ENCODE results near the gene NHERF2.
"Not testable (repeated sequence)": the region's sequence is repeated elsewhere in the genome, so short reads cannot be mapped to it uniquely, and the experiment has no call there.

Gene NHERF2

GRCh38 chr16:2028146-2028545 lies 1.4 kb downstream of the NHERF2 start:
- DNase-seq (ENCODE audit: low read depth in 2 of 2), result no peak

GRCh38 chr16:2028620-2029220 lies 2.0 kb downstream of the NHERF2 start:
- DNase-seq (ENCODE audit: low read depth in 2 of 2), result no peak

DNA sequence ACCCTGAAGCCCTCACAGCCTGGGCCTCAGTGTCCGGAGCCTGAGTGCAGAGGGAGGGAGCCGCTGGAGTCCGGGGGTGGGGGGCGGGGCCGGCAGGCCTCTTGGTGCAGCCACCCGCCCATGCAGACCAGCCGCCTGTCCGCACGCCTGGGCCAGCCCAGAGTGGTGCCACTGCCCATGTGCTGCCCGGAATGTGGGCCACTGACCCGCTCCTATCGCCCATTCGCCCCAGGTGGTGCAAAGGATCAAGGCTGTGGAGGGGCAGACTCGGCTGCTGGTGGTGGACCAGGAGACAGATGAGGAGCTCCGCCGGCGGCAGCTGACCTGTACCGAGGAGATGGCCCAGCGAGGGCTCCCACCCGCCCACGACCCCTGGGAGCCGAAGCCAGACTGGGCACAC lies 2.6 kb downstream of the NHERF2 start:
- no peak for DNase-seq (ENCODE audit: low read depth in 2 of 2)

DNA sequence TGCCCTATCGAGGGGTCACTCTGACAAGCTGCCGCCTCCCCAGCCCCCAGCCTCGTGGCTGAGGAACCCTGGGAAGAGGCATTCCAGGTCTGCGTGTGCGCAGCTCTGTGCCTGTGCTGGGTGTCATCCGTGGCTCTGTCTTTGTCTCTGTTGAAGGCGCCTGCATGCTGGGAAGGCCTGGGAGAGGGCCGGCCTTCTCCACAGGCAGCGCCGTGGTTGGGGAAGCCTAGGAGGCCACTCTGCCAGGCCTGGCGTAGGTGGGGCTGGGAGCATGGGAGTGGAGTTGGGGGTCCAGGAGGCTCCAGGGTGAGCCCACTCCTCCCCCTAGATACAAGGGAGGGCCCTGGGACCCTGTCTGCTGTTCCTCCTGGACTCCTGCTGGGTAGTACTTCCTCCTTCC lies 3.3 kb downstream of the NHERF2 start:
- DNase-seq (ENCODE audit: low read depth in 2 of 2), result no peak

GRCh38 chr16:2031081-2031577 lies 4.4 kb downstream of the NHERF2 start:
- no peak for DNase-seq (ENCODE audit: low read depth in 2 of 2)

- DNase-seq (ENCODE audit: low read depth in 2 of 2), result no peak
These were observed 5.8 kb downstream of the NHERF2 start for GRCh38 chr16:2032285-2033056.

DNA sequence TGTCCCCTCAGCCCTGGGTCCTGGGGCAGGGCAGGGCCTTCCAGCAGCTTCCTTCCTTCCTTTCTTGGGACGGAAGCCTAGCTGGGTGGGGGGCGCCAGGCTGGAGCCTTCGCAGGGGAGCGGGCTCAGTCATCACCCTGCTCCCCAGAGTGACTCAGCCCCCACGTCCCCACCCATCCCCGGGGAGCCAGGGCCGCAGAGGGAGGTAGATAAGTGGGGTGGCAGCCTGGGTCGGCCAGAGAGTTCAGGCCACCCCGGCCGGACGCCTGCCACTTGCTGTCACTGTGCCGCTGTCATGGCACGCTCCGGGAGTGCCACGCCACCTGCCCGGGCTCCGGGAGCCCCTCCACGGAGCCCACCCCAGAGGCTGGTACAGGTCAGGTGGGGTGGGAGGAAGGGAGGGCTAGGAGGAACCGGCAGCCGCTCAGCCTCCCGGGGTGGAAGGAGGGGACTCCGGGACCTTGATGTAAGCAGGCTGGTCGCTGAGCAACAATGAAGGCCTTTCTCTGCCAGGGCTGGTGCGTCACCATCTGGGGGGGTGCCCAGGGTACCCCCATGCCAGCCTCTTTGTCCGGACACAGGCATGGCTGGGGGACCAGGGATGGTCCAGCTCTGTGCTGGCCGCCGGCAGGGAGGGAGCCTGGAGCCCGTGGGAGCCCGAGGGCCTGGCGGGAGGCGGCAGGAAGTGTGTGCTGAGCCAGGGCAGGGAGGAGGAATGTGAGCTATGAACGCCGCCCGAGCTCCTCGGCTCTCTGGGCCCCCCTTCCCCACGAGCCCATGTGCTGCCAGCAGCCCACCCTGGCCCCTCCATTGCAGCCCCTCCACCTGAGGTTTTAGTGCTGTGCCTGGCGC lies 6.6 kb downstream of the NHERF2 start:
- DNase-seq (ENCODE audit: low read depth in 2 of 2), result no peak

DNA sequence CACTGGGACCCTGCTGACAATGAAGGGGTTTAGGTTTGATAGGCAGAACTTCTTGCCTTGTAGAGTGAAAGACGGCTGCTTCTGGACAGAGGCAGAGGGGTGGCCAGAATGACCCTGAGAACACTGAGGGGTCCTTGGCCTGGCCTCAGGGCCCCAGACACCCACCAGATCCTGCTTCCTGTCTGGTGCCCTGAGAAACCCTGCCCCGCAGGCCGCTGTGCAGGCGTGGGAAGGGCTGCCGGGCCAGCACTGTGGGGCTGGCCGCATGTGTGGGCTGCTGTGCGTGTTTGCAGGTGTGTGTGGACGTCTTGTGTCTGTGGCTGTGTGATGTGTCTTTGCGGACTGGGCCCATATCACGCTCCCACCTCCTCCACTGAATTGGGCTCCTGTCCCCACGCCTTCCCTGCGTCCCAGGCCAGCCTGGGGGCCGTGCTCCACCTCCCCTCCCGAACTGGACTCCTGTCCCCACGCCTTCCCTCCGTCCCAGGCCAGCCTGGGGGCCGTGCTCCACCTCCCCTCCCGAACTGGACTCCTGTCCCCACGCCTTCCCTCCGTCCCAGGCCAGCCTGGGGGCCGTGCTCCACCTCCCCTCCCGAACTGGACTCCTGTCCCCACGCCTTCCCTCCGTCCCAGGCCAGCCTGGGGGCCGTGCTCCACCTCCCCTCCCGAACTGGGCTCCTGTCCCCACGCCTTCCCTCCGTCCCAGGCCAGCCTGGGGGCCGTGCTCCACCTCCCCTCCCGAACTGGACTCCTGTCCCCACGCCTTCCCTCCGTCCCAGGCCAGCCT lies 7.4 kb downstream of the NHERF2 start:
- not testable (repeated sequence) for DNase-seq (ENCODE audit: low read depth in 2 of 2)

- no peak for DNase-seq (ENCODE audit: low read depth in 2 of 2)
These were observed 8.2 kb downstream of the NHERF2 start for GRCh38 chr16:2034696-2035430.

GRCh38 chr16:2035431-2036199 lies 8.9 kb downstream of the NHERF2 start:
- DNase-seq (ENCODE audit: low read depth in 2 of 2), result no peak

DNA sequence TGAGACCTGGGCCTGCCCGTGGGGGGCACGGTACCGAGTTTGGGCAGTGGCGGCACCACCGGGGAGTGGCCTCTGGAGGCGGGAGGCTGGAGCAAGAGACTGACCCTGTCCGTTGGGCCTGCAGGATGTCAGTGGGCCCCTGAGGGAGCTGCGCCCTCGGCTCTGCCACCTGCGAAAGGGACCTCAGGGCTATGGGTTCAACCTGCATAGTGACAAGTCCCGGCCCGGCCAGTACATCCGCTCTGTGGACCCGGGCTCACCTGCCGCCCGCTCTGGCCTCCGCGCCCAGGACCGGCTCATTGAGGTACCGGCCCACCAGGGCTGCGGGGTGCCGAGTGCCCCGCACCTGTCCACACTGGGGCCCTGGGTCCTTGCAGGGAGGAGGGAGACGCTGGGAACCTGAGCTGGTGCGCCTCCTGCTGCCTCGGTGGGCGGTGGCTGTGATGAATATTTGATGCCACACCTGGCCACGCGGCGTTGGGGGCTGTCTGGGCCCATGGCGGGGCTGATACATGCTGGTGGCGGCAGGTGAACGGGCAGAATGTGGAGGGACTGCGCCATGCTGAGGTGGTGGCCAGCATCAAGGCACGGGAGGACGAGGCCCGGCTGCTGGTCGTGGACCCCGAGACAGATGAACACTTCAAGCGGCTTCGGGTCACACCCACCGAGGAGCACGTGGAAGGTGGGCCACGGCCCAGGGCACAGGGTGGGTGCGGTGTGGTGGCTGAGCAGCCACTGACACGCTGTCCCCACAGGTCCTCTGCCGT lies 9.7 kb downstream of the NHERF2 start:
- no peak for DNase-seq (ENCODE audit: low read depth in 2 of 2)

- DNase-seq (ENCODE audit: low read depth in 2 of 2), result no peak
These were observed 10.4 kb downstream of the NHERF2 start for GRCh38 chr16:2037115-2037514.

DNA sequence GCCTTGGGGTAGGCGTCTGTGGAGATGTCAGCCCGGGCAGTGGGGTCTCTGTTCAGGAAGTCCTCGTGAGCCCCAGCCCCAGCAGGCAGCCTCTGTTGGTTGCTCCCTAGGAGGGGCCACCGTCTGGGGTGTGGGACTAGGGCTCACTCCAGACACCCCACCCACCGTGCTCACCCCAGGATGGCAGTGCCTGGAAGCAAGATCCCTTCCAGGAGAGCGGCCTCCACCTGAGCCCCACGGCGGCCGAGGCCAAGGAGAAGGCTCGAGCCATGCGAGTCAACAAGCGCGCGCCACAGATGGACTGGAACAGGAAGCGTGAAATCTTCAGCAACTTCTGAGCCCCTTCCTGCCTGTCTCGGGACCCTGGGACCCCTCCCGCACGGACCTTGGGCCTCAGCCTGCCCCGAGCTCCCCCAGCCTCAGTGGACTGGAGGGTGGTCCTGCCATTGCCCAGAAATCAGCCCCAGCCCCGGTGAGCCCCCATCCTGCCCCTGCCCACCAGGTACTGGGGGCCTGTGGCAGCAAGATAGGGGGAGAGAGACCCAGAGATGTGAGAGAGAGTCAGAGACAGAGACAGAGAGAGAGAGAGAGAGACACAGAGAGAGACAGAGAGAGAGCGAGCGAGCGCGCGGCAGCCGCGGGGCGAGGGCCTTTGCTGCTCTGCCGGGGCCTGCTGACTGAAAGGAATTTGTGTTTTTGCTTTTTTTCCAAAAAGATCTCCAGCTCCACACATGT lies 11.1 kb downstream of the NHERF2 start:
- no peak for DNase-seq (ENCODE audit: low read depth in 2 of 2)

DNA sequence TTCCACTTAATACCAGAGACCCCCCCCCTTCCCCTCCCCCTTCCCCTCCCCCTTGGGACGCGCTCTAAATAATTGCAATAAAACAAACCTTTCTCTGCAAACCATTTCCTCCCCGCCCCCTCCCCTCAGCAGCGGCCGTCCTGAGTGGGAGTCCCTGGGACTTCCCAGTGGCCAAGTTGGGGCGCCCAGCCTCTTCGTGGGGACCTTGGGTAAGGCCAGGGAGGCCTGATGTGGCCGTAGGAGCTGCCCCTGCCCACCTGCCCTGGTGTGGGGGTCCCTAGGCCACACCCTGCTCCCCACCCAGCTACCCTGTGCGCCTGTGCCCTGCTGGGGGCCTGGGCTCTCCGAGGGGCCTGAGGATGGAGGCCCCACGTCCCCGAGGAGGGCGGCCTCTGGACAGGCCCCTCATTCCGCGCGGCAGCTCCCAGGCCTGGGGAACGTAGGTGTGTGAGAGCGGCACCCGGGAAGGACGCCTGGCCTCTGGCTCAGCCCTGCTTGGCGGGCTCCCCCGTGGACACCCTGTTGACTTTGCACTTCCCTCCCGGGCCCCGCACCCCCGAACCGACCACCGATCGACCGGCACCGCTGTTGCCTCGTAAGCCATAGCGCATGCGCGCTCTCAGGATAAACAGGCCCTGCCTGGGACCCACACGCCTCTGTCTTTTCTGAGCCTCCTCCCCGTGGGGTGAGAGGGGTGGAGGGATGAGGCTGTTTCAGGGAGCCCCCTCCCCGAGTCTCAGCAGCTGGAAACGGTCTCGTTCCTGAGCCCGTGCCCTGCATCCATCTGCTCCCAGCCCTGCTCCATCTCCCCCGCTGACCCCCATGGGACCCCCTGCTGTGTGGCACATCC lies 11.9 kb downstream of the NHERF2 start:
- no peak for DNase-seq (ENCODE audit: low read depth in 2 of 2)

DNA sequence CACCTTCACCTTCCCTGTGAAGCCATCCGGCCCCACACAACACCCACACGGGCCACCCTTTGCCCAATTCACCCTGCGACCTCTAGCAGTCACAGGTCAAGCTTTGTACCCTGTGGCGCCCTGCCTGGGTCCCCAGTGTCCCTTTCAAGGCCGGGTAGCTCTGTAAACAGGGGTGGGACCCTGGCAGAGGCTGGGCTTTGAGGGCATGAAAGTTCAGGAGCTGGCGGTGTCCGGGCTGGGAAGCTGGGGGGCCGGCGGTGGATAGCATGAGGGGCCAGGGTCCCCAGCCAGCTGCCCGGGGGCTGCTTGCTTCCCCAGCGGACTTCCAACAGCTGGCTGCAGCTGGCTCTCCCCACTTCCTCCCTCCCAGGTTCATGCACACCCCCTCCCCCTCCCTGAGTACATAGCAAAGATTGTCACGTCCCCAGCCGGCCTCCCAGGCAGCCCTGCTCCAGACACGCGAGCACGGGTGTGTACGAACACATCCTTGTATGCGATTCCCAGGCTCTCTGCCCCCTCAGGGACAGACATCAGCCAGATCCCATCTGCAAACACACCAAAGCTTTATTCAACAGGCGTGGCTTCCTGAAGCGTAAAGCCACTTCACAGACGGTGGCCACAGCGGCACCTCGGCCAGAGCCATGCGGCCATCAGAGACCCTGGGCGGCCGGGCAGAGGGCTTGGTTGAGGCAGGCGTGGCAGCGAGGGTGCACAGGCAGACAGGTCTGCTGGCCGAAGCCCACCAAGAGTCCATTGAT lies 12.8 kb downstream of the NHERF2 start:
- DNase-seq (ENCODE audit: low read depth in 2 of 2), result no peak

DNA sequence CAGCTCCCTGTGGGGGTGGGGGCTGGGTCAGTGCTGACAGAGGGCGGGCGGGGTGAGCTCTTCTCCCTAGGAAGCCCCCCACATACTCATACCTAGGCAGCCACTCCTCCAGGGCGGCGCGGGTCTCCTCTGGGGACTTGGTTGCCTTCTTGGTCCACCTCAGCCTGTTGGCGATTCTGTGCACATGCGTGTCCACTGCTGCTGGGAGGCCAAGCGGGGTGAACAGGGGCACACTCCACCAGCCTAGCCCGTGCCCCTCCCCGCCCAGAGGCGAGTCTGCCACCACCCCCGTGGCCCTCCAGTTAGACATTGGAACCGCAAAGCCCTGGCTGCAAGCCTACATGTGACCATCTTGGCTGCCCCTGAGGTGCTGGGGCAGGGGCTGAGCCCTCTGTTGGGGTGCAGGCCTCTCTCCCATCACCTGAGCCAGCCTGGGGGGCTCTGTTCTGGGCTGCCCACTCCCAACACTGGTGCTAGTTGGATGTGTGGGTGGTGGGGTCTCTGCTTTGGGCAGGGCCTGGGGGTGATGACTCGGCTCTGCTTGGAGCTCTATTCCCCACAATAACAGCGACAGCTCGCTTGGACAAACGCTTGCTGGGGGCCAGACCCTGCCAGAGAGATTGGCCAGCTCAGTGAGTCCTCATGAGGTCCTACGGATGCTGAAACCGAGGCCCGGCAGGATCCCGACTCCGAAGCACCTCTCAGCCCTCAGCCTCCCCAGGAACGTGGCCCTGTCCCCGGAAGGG lies 13.5 kb downstream of the NHERF2 start:
- DNase-seq (ENCODE audit: low read depth in 2 of 2), result no peak

Data from stimulated activated CD4-positive, alpha-beta T cell treated with anti-CD3 and anti-CD28 coated beads, Interleukin-15, amount 100 ng/mL, for 48 hours (primary cell).